HCT116 (cell line): ENCODE data around the gene MYH7. TPM values are rescaled to one million over a fixed set of nuclear protein-coding genes. Genes with fewer than 3 reads are reported as not detected.
"Not testable (repeated sequence)": the region's sequence is repeated elsewhere in the genome, so short reads cannot be mapped to it uniquely, and the experiment has no call there.

Experiments
- ATAC-seq: fragments of 200-7000 bp; cut with Tn5 transposase; 2 replicates; pipeline ENCODE4 v1.9.1; 2020; ENCODE audit warnings: mild to moderate bottlenecking, moderate library complexity
- BruUV-seq: library from RNA; stranded (reverse); fragments of 400-500 nt; replicated peaks from 2 replicates; lab custom pipeline; 2021; lab: Mats Ljungman, UMichigan
- CTCF ChIA-PET: fragments of 300-600 bp; sonication (Branson Sonifier 250); formaldehyde crosslinking; loops from one replicate; lab custom pipeline; 2021; ENCODE audit warnings: antibody characterized with exemption; lab: Charles Lee
- POLR2A ChIA-PET: fragments of 300-600, 350-600 bp; sonication (Branson Sonifier 250); formaldehyde crosslinking; loops from one replicate; lab custom pipeline; 2021; ENCODE audit warnings: antibody characterized with exemption; lab: Charles Lee
- RAD21 ChIA-PET, 2 experiments: fragments of 300-600 bp; sonication (Branson Sonifier 250); formaldehyde crosslinking; loops; one replicate each; lab custom pipeline; 2023; ENCODE audit warnings: low total read pairs in 2 of 2; ENCODE audit not compliant: uncharacterized antibody in 2 of 2, unreplicated experiment in 2 of 2, low non-redundant PET in 1 of 2; lab: Charles Lee
- DNase-seq: peaks from one replicate; pipeline ENCODE4 v3.0.0-alpha.2; 2010; ENCODE audit warnings: low read depth, low spot score
- H2AFZ ChIP-seq: fragments of 200-600 bp; shearing (Covaris generic), sonication (generic); 2 replicates; pipeline ENCODE4 v1.6.1; 2017; ENCODE audit warnings: low read depth, mixed run types, mixed read lengths, antibody characterized with exemption, low read length; ENCODE audit not compliant: poor library complexity, severe bottlenecking
- H3K27ac ChIP-seq: 2 replicates; pipeline ENCODE4 v1.5.1; 2012; ENCODE audit warnings: low read depth, low read length
- H3K27me3 ChIP-seq: fragments of 200-600 bp; sonication (generic); 2 replicates; pipeline ENCODE4 v1.6.1; 2016; ENCODE audit warnings: mixed run types, low read length, mixed read lengths; ENCODE audit not compliant: insufficient read depth
- H3K36me3 ChIP-seq, 2 experiments: fragments of 200-500 bp in 1 of 2; fragments of 200-600 bp in 1 of 2; sonication (Bioruptor generic) in 1 of 2; sonication (generic) in 1 of 2; 2 replicates each; pipeline versions ENCODE4 v1.5.1 to v1.6.1; 2014 to 2016; ENCODE audit warnings: low read length in 2 of 2, inconsistent platforms in 1 of 2, mixed read lengths in 1 of 2, mixed run types in 1 of 2; ENCODE audit not compliant: insufficient read depth in 2 of 2, control insufficient read depth in 1 of 2
- H3K4me1 ChIP-seq, 2 experiments: fragments of 200-600 bp in 1 of 2; sonication (generic) in 1 of 2; 2 replicates each; pipeline versions ENCODE4 v1.5.1 to v1.6.1; 2012 to 2017; ENCODE audit warnings: low read length in 2 of 2, inconsistent platforms in 1 of 2, mild to moderate bottlenecking in 1 of 2, mixed read lengths in 1 of 2, mixed run types in 1 of 2, moderate library complexity in 1 of 2; ENCODE audit not compliant: insufficient read depth in 2 of 2, control insufficient read depth in 1 of 2
- H3K4me2 ChIP-seq: fragments of 200-600 bp; sonication (generic); 2 replicates; pipeline ENCODE4 v1.6.1; 2017; ENCODE audit warnings: mixed run types, low read length, mixed read lengths
- H3K4me3 ChIP-seq, 2 experiments: fragments of 200-600 bp in 1 of 2; sonication (generic) in 1 of 2; replicated peaks in 1 of 2; 2 replicates each; pipeline ENCODE4 v1.5.1; 2011 to 2016; ENCODE audit warnings: low read length in 2 of 2, control low read depth in 1 of 2, low read depth in 1 of 2, mild to moderate bottlenecking in 1 of 2, mixed read lengths in 1 of 2, mixed run types in 1 of 2
- H3K79me2 ChIP-seq: fragments of 200-600 bp; sonication (generic); 2 replicates; pipeline ENCODE4 v1.6.1; 2017; ENCODE audit warnings: mild to moderate bottlenecking, mixed run types, low read length, moderate library complexity, mixed read lengths; ENCODE audit not compliant: insufficient read depth
- H3K9ac ChIP-seq: fragments of 200-600 bp; sonication (generic); 2 replicates; pipeline ENCODE4 v1.6.1; 2016; ENCODE audit warnings: low read length, mixed read lengths
- H3K9me2 ChIP-seq: fragments of 200-600 bp; sonication (generic), shearing (Covaris generic); 2 replicates; pipeline ENCODE4 v1.6.1; 2017; ENCODE audit warnings: mixed run types, mild to moderate bottlenecking, moderate library complexity; ENCODE audit not compliant: insufficient read depth
- H3K9me3 ChIP-seq, 2 experiments: fragments of 200-500 bp in 1 of 2; fragments of 200-600 bp in 1 of 2; sonication (Bioruptor generic) in 1 of 2; sonication (generic) in 1 of 2; 2 replicates each; pipeline ENCODE4 v1.6.1; 2014 to 2017; ENCODE audit warnings: low read length in 2 of 2, mixed read lengths in 2 of 2, inconsistent platforms in 1 of 2, low read depth in 1 of 2, mild to moderate bottlenecking in 1 of 2, mixed run types in 1 of 2, moderate library complexity in 1 of 2; ENCODE audit not compliant: control insufficient read depth in 1 of 2, insufficient read depth in 1 of 2
- H4K20me1 ChIP-seq: fragments of 200-600 bp; sonication (generic), shearing (Covaris generic); 2 replicates; pipeline ENCODE4 v1.6.1; 2017; ENCODE audit warnings: mixed run types, mild to moderate bottlenecking, moderate library complexity; ENCODE audit not compliant: insufficient read depth
- EGR1 ChIP-seq: IDR thresholded peaks from 2 replicates; pipeline ENCODE4 v1.6.1; 2012; ENCODE audit warnings: low read depth
- EZH2 ChIP-seq: fragments of 200-600 bp; sonication (generic); IDR thresholded peaks from 2 replicates; pipeline ENCODE4 v1.6.1; 2017; ENCODE audit warnings: antibody characterized with exemption, mixed run types
- EZH2phosphoT487 ChIP-seq: fragments of 200-600 bp; IDR thresholded peaks from 2 replicates; pipeline ENCODE4 v1.6.1; 2018; ENCODE audit warnings: antibody characterized with exemption, borderline replicate concordance
- JUND ChIP-seq: IDR thresholded peaks from 2 replicates; pipeline ENCODE4 v1.6.1; 2012
- RAD21 ChIP-seq: IDR thresholded peaks from 2 replicates; pipeline ENCODE4 v1.6.1; 2012; ENCODE audit warnings: low read depth, mild to moderate bottlenecking
- SIN3A ChIP-seq: IDR thresholded peaks from 2 replicates; pipeline ENCODE4 v1.6.1; 2012; ENCODE audit warnings: low read depth
- YY1 ChIP-seq: IDR thresholded peaks from 2 replicates; pipeline ENCODE4 v1.6.1; 2011; ENCODE audit warnings: low read length, low read depth, moderate library complexity, mild to moderate bottlenecking; ENCODE audit not compliant: insufficient replicate concordance; ENCODE audit errors: extremely low read depth
- ZFX ChIP-seq: fragments of 450-650 bp; IDR thresholded peaks from 2 replicates; pipeline ENCODE4 v1.6.1; 2017
- intact Hi-C: fragments of 100-400 bp; cut with micrococcal nuclease; formaldehyde crosslinking; loops from 2 replicates; pipeline ENCODE4 v1.10.0; 2022
- total RNA-seq: library from RNA; stranded (reverse); gene quantifications from one replicate; pipeline ENCODE4 v1.2.1, GENCODE V29; 2021; ENCODE audit not compliant: unreplicated experiment
- TF ChIP-seq, protein P1 (sequence below): IDR thresholded peaks from 2 replicates; pipeline ENCODE4 v1.6.1; 2012; ENCODE audit warnings: low read depth
- TF ChIP-seq, protein P2 (sequence below): IDR thresholded peaks from 2 replicates; pipeline ENCODE4 v1.6.1; 2012

The MYH7 gene
- total RNA-seq, 1 experiment from 2014 or later: not detected

DNA sequence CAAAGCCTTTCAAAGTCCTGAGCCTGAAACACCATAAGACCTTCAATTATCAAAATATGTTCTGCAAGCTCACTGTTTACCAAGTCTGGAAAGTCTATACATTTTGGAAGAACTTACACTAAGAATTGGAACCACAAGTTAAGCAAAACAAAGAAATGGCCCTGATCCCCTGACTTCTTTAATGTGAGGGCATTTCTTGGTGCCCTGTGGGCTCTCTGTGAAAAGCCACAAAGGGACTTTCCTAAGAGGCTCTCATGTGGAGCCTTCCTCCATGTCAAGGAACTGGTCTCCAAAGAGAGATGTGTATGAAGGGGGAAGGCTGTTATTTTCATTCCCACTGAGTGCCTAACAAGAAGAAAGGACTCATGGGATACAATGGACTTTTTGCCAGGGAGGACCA is 13.9 kb downstream of the MYH7 start:
- Histone ChIP-seq H3K27me3 (peaks cover 5% of the 10 kb centered on the region; the same call in 1 of the 2 replicates), H3K36me3 (no peaks in the 10 kb centered on the region), H3K9ac (no peak overlapping the region), H2AFZ (no peak overlapping the region), H3K4me1 (no peaks in the 10 kb centered on the region), H3K9me2 (no peaks in the 10 kb centered on the region), H3K27ac (no peak overlapping the region), H3K4me3 (no peak overlapping the region), H3K79me2 (no peaks in the 10 kb centered on the region), H3K4me2 (no peak overlapping the region), H4K20me1 (no peaks in the 10 kb centered on the region), H3K9me3 (no peaks in the 10 kb centered on the region)
- ChIA-PET CTCF (no interaction called here), RAD21 (no interaction called here), POLR2A (no interaction called here)
- no TSS peak for BruUV-seq
- no peak for TF ChIP-seq RAD21
- no peak for TF ChIP-seq EZH2
- no peak for TF ChIP-seq SIN3A
- no peak for TF ChIP-seq EGR1
- TF ChIP-seq JUND: no peak
- TF ChIP-seq, protein P1, sequence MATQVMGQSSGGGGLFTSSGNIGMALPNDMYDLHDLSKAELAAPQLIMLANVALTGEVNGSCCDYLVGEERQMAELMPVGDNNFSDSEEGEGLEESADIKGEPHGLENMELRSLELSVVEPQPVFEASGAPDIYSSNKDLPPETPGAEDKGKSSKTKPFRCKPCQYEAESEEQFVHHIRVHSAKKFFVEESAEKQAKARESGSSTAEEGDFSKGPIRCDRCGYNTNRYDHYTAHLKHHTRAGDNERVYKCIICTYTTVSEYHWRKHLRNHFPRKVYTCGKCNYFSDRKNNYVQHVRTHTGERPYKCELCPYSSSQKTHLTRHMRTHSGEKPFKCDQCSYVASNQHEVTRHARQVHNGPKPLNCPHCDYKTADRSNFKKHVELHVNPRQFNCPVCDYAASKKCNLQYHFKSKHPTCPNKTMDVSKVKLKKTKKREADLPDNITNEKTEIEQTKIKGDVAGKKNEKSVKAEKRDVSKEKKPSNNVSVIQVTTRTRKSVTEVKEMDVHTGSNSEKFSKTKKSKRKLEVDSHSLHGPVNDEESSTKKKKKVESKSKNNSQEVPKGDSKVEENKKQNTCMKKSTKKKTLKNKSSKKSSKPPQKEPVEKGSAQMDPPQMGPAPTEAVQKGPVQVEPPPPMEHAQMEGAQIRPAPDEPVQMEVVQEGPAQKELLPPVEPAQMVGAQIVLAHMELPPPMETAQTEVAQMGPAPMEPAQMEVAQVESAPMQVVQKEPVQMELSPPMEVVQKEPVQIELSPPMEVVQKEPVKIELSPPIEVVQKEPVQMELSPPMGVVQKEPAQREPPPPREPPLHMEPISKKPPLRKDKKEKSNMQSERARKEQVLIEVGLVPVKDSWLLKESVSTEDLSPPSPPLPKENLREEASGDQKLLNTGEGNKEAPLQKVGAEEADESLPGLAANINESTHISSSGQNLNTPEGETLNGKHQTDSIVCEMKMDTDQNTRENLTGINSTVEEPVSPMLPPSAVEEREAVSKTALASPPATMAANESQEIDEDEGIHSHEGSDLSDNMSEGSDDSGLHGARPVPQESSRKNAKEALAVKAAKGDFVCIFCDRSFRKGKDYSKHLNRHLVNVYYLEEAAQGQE: no peak
- TF ChIP-seq ZFX: no peak
- TF ChIP-seq EZH2phosphoT487: no peak
- TF ChIP-seq, protein P2, sequence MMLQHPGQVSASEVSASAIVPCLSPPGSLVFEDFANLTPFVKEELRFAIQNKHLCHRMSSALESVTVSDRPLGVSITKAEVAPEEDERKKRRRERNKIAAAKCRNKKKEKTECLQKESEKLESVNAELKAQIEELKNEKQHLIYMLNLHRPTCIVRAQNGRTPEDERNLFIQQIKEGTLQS: no peak
- no peak for TF ChIP-seq YY1
- ATAC-seq (no peak), DNase-seq (no peak)
- intact Hi-C loops: no loop called here

DNA sequence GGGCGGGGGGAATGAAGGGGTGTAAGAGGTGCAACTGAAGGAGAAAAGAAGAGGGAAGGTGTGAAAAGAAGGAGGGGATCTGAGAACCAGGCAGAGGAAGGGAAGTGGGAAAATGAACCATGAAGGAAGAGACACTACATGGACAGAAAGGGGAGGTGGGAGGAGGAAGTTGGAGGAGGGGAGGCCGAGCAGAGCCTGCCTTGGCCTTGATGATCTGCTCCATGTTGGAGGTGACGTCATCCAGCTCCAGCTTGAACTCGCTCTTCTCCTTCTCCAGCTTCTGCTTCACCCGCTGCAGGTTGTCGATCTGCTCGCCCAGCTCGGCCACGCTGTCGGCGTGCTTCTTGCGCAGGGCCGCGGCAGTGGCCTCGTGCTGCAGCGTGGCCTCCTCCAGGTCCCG is 15.8 kb downstream of the MYH7 start:
- H2AFZ ChIP-seq, H3K9ac ChIP-seq, DNase-seq, H3K4me1 ChIP-seq, H3K4me3 ChIP-seq, H3K9me2 ChIP-seq, H3K4me2 ChIP-seq, H3K36me3 ChIP-seq, ATAC-seq, RAD21 ChIA-PET, H3K79me2 ChIP-seq, H4K20me1 ChIP-seq, H3K9me3 ChIP-seq, POLR2A ChIA-PET, H3K27me3 ChIP-seq, CTCF ChIA-PET, H3K27ac ChIP-seq, BruUV-seq: not testable (repeated sequence)
- intact Hi-C loops: loop anchor here (2.0 kb wide), 1 partner anchor 33 kb away; no protein-coding TSS in a partner anchor
